Stimulated activated CD8-positive, alpha-beta memory T cell treated with anti-CD3 and anti-CD28 coated beads, Interleukin-12 subunit alpha, Interleukin-12 subunit beta, amount 100 ng/mL, for 1 hour (primary cell): Measurements from ENCODE around the gene LRRC27.
"Not testable (repeated sequence)": the region's sequence is repeated elsewhere in the genome, so short reads cannot be mapped to it uniquely, and the experiment has no call there.

ENCODE experiments used
- DNase-seq: peaks from one replicate; pipeline ENCODE4 v3.0.0-alpha.2; 2020; ENCODE audit warnings: low read depth

Gene LRRC27

GRCh38 chr10:132374612-132375011 is 42.6 kb downstream of the LRRC27 start:
- no peak for DNase-seq

- no peak for DNase-seq
Observed at GRCh38 chr10:132375116-132375794, 43.3 kb downstream of the LRRC27 start.

GRCh38 chr10:132375795-132376297 is 43.9 kb downstream of the LRRC27 start:
- no peak for DNase-seq

DNA sequence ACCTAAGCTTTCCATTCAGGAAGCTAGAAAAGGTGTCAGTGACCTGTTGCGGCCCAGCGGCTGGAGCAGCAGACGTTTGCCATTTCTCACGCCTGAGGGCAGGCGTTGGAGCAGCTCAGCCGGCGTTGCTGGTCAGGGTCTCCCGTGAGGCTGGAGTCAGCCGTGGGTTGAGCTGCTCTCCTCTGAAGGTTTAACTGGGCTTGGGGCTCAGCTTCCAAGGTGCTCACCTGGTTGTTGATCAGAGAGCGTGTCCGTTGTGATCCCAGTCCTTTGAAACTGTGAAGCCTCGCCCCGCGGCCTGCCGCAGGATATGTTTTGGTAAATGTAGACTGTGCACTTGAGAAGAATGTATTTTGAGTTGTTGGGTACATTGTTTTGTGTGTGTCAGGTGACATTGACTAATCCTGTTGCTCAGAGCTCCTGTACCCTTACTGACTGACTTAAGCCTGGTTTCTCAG is 44.4 kb downstream of the LRRC27 start:
- no peak for DNase-seq

DNA sequence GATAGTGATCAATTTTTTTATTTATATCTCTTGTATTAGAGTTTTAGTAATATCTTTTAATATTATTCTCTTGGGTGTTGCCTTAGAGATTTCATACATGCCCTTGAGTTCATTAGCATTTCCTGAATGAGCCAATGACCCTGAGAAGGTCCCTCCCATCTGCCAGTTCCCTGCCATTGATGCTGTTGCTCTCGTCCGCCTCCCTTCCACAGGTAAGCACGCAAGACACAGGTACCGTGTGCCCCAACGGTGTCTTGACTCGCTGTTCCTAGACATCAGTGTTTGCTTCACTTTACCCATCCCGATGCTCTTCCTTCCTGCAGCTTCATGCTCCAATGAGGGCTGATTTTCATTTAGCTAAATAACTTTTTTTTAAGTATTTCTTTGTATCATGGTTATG is 45.3 kb downstream of the LRRC27 start:
- DNase-seq: no peak

- not testable (repeated sequence) for DNase-seq
Observed at GRCh38 chr10:132379026-132379425, 47.0 kb downstream of the LRRC27 start.

- not testable (repeated sequence) for DNase-seq
Observed at GRCh38 chr10:132380986-132381385, 49.0 kb downstream of the LRRC27 start.

DNA sequence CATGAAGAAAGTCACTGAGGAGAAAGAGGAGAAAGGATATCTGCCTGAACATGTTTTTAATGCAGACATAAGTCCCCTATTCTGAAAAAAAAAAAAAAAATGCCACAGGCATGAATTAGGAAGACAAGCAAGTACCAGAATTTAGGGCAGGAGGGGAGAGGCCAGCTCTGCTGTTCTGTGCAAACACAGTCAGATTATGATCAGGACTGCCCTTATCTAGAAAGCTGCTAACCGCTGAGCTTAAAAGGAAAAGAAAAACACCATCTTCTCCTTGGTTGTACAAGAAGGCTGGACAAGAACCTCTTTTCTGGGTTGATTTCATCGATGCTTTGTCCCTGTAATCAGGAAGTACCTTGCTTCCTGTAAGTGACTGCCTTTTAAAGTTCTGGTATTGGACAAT is 49.7 kb downstream of the LRRC27 start:
- DNase-seq: no peak

DNA sequence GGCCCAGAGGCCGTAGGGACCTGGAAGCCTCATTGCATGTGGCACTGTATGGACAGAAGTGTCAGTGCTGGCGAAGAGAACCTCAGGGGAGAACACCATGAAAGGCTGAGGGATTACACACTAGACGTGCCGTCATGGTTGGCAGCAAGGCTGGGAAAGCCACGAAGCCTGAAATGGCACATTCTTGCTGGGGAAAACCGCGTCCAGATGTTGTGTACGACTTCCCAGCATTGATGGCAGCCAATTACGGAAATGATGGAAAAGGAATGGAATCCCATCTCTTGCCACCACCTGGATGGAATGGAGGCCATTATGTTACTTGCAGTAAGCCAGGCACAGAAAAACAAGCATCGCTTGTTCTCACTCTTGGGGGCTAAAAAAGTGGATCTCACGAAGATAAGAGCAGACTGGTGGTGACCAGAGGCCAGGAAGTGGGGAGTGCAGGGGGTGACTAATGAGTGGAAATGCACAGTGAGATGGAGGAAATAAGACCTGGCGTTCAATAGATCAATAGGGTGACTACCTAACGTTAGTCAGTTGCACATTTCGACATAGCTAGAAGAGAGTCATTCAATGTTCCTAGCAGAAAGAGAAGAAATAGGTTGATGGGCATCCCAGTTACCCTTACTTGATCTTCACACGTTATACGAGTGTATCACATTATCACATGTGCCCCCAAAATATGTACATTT is 50.4 kb downstream of the LRRC27 start:
- no peak for DNase-seq

DNA sequence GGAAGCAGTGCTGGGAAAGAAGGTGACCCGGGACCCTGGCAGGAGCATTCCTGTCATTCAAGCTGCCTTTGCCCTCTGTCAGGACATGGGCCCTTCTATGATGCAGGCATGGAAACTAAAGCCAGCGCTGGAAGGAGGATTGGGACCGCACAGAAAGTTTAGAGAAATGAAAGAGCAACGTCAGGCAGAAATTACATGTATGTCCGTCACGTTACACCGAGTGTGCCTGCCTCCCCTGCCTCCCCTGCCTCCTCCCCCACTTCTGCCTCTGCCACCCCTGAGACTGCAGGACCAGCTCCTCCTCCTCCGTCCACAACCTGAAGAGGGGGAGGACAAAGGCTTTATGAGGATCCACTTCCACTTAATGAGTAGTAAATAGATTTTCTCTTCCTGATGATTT is 51.1 kb downstream of the LRRC27 start:
- DNase-seq: no peak

DNA sequence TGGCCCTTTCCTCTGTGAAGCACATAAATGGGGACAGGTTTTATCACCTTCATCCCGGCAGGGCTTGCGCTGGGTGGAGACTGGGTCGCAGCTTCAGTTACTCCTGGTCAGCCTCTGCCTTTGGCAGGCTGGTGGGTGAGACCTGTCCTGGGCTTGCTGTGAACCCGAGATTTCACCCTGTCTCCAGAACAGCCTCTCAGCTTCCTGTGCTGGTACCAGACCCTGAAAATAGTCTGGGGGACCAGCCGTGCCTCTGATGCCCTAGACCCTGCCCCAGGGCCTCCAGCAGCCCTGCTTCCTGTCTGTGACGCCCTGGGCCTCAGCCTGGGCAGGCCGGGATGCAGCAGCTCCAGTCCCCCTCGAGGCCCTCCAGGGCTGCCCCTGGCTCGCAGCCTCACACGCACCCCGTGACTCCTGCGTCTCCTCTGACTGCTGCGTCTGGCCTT is 51.8 kb downstream of the LRRC27 start:
- no peak for DNase-seq

- no peak for DNase-seq
Observed at GRCh38 chr10:132384618-132385388, 52.8 kb downstream of the LRRC27 start.

GRCh38 chr10:132385389-132385667 is 53.3 kb downstream of the LRRC27 start:
- no peak for DNase-seq

GRCh38 chr10:132385721-132386418 is 53.9 kb downstream of the LRRC27 start:
- no peak for DNase-seq

DNA sequence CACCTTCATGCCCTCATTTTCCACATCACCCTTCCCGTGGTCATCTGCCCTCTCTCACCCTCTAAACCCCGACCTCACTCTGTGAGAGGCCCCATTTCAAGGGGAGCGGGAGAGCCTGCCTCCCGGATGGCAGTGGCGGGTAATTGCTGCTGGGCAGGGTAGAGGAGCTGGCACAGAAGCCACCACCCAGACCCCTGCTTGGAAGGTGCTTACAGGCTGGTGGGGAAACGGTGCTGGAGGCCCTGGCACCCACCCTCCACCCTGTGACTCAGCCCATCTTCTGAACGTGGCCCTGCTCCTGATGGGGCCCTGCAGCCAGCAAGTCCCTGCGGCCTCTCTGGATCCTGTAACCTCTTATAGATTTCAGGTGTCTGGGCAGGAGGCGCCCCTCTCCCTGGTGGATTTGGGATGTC is 54.4 kb downstream of the LRRC27 start:
- DNase-seq: no peak

- DNase-seq: not testable (repeated sequence)
Observed at GRCh38 chr10:132386896-132387295, 54.9 kb downstream of the LRRC27 start.

GRCh38 chr10:132387764-132388210 is 55.8 kb downstream of the LRRC27 start:
- peak; percentile 68 for DNase-seq

GRCh38 chr10:132388891-132389432 is 57.0 kb downstream of the LRRC27 start:
- no peak for DNase-seq

DNA sequence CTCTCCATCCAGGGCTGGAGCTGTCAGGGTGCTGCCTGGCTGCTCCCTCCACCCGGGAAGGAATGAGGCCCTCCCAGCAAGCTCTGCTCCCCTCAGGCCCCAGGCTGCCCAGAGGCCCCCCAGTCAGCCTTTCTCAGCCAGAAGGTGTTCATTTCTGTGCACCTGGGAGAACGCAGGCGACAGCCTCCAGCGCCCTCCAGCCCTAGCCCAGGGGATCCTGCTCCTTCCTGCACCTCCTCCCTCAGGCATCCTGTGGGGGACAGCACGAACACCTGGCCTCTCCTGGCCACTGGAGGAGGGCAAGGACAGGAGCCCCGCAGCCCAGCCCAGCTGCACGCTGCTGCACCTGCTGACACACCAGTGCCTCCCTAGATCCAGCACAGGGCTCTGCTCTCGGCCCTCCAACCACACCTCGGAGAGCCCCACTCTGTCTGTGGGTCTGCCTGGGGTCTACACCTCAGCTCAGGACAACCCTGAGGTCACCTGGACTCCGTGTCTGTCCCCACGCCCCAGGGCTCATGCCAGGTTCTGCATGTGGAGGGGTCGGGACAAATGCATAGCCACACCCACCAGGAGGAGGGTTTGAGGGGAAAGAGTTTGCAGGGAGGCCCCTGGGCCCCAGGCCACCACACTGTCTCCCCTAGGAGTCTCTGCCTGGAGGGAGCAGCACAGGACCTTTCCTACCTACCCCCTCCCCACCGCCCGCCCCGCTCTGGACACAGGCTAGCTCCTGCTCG is 57.6 kb downstream of the LRRC27 start:
- DNase-seq: no peak

DNA sequence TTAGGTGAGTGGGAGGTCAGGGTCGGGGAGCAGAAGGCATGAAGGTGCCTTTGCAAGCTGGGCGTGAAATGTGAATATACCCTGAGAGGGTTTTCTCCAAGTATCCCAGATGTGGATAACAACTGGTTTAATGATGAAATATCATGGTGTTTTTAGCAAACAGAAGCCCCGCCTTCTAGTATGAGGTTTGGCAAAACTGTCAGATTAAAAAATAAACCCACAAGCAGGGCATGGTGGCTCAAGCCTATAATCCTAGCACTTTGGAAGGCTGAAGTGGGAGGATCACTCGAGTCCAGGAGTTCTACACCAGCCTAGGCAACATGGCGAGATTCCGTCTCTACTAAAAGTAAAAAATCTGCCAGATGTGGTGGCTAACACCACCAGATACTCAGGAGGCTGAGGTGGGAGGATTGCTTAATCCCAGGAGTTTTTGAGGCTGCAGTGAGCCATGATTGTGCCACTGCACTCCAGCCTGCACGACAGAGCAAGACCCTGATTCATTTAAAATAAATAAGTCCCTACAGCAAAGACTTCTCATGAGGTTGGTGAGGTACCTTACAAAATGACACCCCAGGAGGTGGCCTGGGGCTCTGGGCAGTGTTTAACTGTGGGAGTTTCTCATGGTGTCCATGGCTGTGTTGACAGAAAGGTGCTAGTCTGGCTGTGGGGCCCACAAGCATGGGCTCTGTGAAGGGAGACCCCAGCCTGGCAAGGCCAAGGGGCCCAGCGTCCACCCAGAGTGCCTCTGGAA is 58.4 kb downstream of the LRRC27 start:
- no peak for DNase-seq
